Ovary (tissue), 9 donors: ENCODE data around the gene SDK1. TPM values are rescaled to one million over a fixed set of nuclear protein-coding genes. Genes with fewer than 3 reads are reported as not detected.
"Not testable (repeated sequence)": the region's sequence is repeated elsewhere in the genome, so short reads cannot be mapped to it uniquely, and the experiment has no call there.

Source experiments
- DNase-seq, 5 donors: peaks; one replicate each; pipeline ENCODE4 v3.0.0-alpha.2; 2019 to 2020
- H3K27ac ChIP-seq, 2 donors: fragments of 200-600 bp; one replicate each; pipeline versions ENCODE4 v1.5.1 to v1.8.0; 2019 to 2022
- H3K27me3 ChIP-seq: fragments of 200-600 bp; one replicate; pipeline ENCODE4 v1.8.0; 2022
- H3K36me3 ChIP-seq: fragments of 200-600 bp; sonication (generic); one replicate; pipeline ENCODE4 v1.5.1; 2019
- H3K4me1 ChIP-seq: one replicate; pipeline ENCODE4 v1.8.1; 2013; ENCODE audit warnings: mild to moderate bottlenecking, moderate library complexity; ENCODE audit not compliant: insufficient read depth
- H3K4me3 ChIP-seq: fragments of 200-600 bp; sonication (generic); one replicate; pipeline ENCODE4 v1.5.1; 2017
- H3K9me3 ChIP-seq, 2 donors: fragments of 200-600 bp in 1 of 2; sonication (generic) in 1 of 2; one replicate each; pipeline versions ENCODE4 v1.5.1 to v1.8.1; 2013 to 2019; ENCODE audit warnings: mild to moderate bottlenecking in 1 of 2, moderate library complexity in 1 of 2
- CTCF ChIP-seq, 3 donors: fragments of 450-650 bp in 2 of 3; fragments of 200-600 bp in 1 of 3; IDR thresholded peaks; one replicate each; pipeline versions ENCODE4 v1.5.1 to v1.8.0; 2016 to 2022; ENCODE audit warnings: antibody characterized with exemption in 3 of 3, mild to moderate bottlenecking in 1 of 3
- EP300 ChIP-seq: sonication (generic); formaldehyde crosslinking; IDR thresholded peaks from one replicate; pipeline ENCODE4 v1.6.1; 2017; ENCODE audit warnings: antibody characterized with exemption
- POLR2A ChIP-seq: fragments of 450-650 bp; IDR thresholded peaks from one replicate; pipeline ENCODE4 v1.6.1; 2017; ENCODE audit warnings: antibody characterized with exemption, mild to moderate bottlenecking, moderate library complexity
- WGBS, 3 donors: extraction: QIAGEN DNeasy Blood & Tissue Kit in 1 of 3; methylation state at CpG; one replicate each; pipeline versions ENCODE4 v1.1.5 to v1.1.7; 2013 to 2017; 5-methylcytosine and 5-hydroxymethylcytosine counted together
- intact Hi-C, 4 donors: fragments of 100-400 bp; cut with DNase I; formaldehyde crosslinking; loops; one replicate each; pipeline versions ENCODE4 v1.11.0 to v1.15.1; 2022 to 2023
- polyA plus RNA-seq, 2 donors: library from polyadenylated mRNA; stranded (reverse); fragments of 200-250 nt in 1 of 2; fragments of 350-450 nt in 1 of 2; fragmentation: Illumina TruSeq in 1 of 2; extraction: RNeasy Lipid Tissue Mini Kit (QIAGEN cat#74804) in 1 of 2; gene quantifications; one replicate each; pipeline ENCODE4 v1.2.3, GENCODE V29; 2013 to 2014
- total RNA-seq, 7 donors: library from RNA; depleted of rRNA in 2 of 7; stranded (reverse); fragments of >200 nt in 2 of 7; fragmentation: NEBNext Ultra II Directional in 3 of 7; extraction: Animal tissue kit (Norgen Biotek cat#: 25700) in 3 of 7; gene quantifications; one replicate each; pipeline versions ENCODE4 v1.1.0 to v1.2.4, GENCODE V29; 2016 to 2023
- donor health status: DM: no; HTN: no; CAD: no; lungs with moderate emphysema.
- donor health status: DM: no; HTN: no; CAD: no.
- donor health status: Bipolar disorder and iron deficiency.
- donor health status: DM: yes; HTN: yes; CAD: no.
- donor health status: DM: no; HTN: no; CAD: no.
- donor health status: DM: yes; HTN: yes; CAD: no.

SDK1 gene
- total and polyA plus RNA-seq, 9 donors: 1.2 to 13.3 (median 4.4) TPM

DNA sequence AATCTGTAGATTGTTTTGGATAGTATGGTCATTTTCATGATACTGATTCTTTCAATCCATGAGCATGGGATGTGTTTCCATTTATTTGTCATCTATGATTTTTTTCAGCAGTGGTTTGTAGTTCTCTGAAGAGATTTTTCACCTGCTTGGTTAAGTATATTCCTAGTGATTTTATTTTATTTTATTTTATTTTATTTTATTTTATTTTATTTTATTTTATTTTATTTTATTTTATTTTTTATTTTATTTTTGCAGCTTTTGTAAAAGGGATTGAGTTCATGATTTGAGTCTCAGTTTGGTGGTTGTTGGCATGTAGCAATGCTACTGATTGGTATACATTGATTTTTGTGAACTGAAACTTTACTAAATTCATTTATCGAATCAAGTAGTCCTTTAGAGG lies 404.2 kb downstream of the SDK1 start:
- intact Hi-C loops: no loop called here
- 92 to 100% (median 97%) methylated on average over 1 of the region's 1 CpG for WGBS, 3 donors
- H3K4me1 ChIP-seq: no peaks in the 10 kb centered on the region
- no peaks in the 10 kb centered on the region for H3K27me3 ChIP-seq
- DNase-seq: no peak
- no peaks in the 10 kb centered on the region for H3K9me3 ChIP-seq
- H3K27ac ChIP-seq: no peak overlapping the region
- no peaks in the 10 kb centered on the region for H3K36me3 ChIP-seq
- no peak overlapping the region for H3K4me3 ChIP-seq
- TF ChIP-seq EP300 (no peak), POLR2A (no peak), CTCF (IDR thresholded peaks at IDR 0.05) (no peak)

DNA sequence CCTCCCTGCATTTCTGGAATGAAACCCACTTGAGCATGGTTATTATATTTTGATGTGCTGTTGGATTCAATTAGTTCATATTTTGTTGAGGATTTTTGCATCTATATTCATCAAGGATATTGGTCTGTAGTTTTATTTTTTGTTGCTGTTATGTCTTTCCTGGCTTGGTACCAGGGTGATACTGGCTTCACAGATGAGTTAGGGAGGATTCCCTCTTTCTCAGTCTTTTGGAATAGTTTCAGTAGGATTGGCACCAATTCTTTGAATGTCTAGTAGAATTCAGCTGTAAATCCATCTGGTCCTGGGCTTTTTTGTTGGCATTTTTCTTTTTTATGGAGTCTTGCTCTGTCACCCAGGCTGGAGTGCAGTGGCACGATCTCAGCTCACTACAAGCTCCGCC lies 405.0 kb downstream of the SDK1 start:
- not testable (repeated sequence) for H3K4me1 ChIP-seq, DNase-seq
- 86 to 92% (median 89%) methylated on average over 2 of the region's 2 CpGs for WGBS, 3 donors

DNA sequence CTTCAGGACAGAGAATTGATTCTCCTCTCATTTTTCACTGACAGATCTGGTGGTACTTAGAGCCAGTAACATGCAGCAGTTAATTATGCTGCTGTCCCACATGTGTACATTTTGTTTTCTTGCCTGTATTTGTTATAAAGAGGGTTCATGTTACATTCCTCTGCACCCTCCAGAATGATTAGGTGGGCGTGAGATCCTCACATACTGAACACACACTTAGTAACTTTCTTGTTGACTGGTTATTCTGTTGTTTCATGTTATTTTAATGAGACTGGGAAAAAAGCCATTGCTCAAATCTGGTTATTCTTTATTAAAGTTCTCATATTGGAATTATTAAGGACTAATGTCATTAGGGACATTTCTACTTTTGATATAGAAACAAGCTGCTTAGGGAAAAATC lies 409.1 kb downstream of the SDK1 start:
- no peak for TF ChIP-seq POLR2A
- TF ChIP-seq EP300: no peak
- TF ChIP-seq CTCF (IDR thresholded peaks at IDR 0.05): no peak
- no peaks in the 10 kb centered on the region for H3K27me3 ChIP-seq
- H3K4me1 ChIP-seq: no peaks in the 10 kb centered on the region
- no peaks in the 10 kb centered on the region for H3K9me3 ChIP-seq
- no peaks in the 10 kb centered on the region for H3K36me3 ChIP-seq
- intact Hi-C loops: no loop called here
- whole genome bisulfite sequencing, 3 donors: 40 to 58% (median 53%) methylated on average over 1 of the region's 1 CpG
- H3K4me3 ChIP-seq: no peak overlapping the region
- H3K27ac ChIP-seq: no peak overlapping the region
- no peak for DNase-seq

More for the DNA sequence above, 405.0 kb downstream of the SDK1 start:
- H3K9me3 ChIP-seq, H3K27ac ChIP-seq, H3K4me3 ChIP-seq, H3K36me3 ChIP-seq, intact Hi-C loops, H3K27me3 ChIP-seq: not testable (repeated sequence)

- DNase-seq: no peak
- Histone ChIP-seq H3K9me3 (no peaks in the 10 kb centered on the region), H3K4me3 (no peak overlapping the region), H3K27ac (no peak overlapping the region), H3K27me3 (no peaks in the 10 kb centered on the region), H3K4me1 (no peaks in the 10 kb centered on the region), H3K36me3 (no peaks in the 10 kb centered on the region)
- WGBS, 3 donors: 12 to 23% (median 22%) methylated on average over 5 of the region's 5 CpGs
- intact Hi-C loops: no loop called here
- TF ChIP-seq CTCF (IDR thresholded peaks at IDR 0.05) (no peak), EP300 (no peak), POLR2A (no peak)
These were observed 409.5 kb downstream of the SDK1 start for GRCh38 chr7:3710531-3710930.

DNA sequence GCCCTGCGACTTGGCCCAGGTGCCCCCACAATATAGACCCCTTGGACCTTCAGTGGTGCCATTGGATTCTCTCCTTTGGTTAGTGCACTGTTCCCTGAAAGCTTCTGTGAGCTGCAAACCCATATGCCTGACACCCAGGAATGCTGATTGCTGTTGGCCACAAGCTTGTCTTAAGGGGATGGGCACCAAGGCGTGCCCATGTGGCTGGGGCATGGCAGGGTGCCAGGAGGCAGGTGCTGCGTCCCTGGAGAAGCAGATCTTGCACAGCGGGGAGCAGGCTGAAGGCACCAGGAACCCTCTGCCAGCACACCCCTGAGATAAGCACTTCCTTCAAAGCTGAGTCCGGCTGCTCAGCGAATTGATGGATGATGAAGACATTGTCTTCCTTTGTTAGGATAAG lies 411.8 kb downstream of the SDK1 start:
- H3K4me3 ChIP-seq: no peak overlapping the region

More for the DNA sequence above, 411.8 kb downstream of the SDK1 start:
- Histone ChIP-seq H3K27me3 (no peaks in the 10 kb centered on the region), H3K27ac (no peak overlapping the region), H3K4me1 (no peaks in the 10 kb centered on the region), H3K9me3 (no peaks in the 10 kb centered on the region), H3K36me3 (no peaks in the 10 kb centered on the region)
- 63 to 78% (median 77%) methylated on average over 6 of the region's 6 CpGs for whole genome bisulfite sequencing, 3 donors
- intact Hi-C loops: no loop called here
- no peak for DNase-seq
- TF ChIP-seq POLR2A (no peak), CTCF (IDR thresholded peaks at IDR 0.05) (no peak), EP300 (no peak)
